Stimulated activated CD4-positive, alpha-beta T cell treated with anti-CD3 and anti-CD28 coated beads, Interleukin-1b, Interleukin-23, amount 100 ng/mL, for 48 hours (primary cell): Measurements from ENCODE around the gene TMEM129.
A peak's percentile ranks its signal among the peaks of the same experiment; 100 is the strongest.

Source experiments
- DNase-seq: peaks from one replicate; pipeline ENCODE4 v3.0.0-alpha.2; 2020

Gene TMEM129

GRCh38 chr4:1743551-1743950 lies 22.4 kb upstream of the TMEM129 start:
- DNase-seq = no peak

GRCh38 chr4:1741208-1741607 lies 20.1 kb upstream of the TMEM129 start:
- no peak for DNase-seq

GRCh38 chr4:1740021-1740545 lies 19.0 kb upstream of the TMEM129 start:
- no peak for DNase-seq

- DNase-seq = no peak
Observed at GRCh38 chr4:1739358-1739757, 18.2 kb upstream of the TMEM129 start.

GRCh38 chr4:1738410-1738809 lies 17.3 kb upstream of the TMEM129 start:
- no peak for DNase-seq

GRCh38 chr4:1737666-1738065 lies 16.5 kb upstream of the TMEM129 start:
- no peak for DNase-seq

GRCh38 chr4:1736812-1737211 lies 15.7 kb upstream of the TMEM129 start:
- no peak for DNase-seq

GRCh38 chr4:1735215-1735614 lies 14.1 kb upstream of the TMEM129 start:
- no peak for DNase-seq

- DNase-seq = no peak
Observed at GRCh38 chr4:1732911-1733310, 11.8 kb upstream of the TMEM129 start.

GRCh38 chr4:1731180-1731579 lies 10.1 kb upstream of the TMEM129 start:
- DNase-seq = no peak

- no peak for DNase-seq
Observed at GRCh38 chr4:1730532-1731135, 9.5 kb upstream of the TMEM129 start.

GRCh38 chr4:1728061-1728980 lies 7.2 kb upstream of the TMEM129 start:
- DNase-seq = no peak

GRCh38 chr4:1727117-1728031 lies 6.3 kb upstream of the TMEM129 start:
- DNase-seq = no peak

- DNase-seq = peak; percentile 85
Observed at GRCh38 chr4:1726146-1726934, 5.2 kb upstream of the TMEM129 start.

GRCh38 chr4:1725521-1725920 lies 4.4 kb upstream of the TMEM129 start:
- DNase-seq = no peak

GRCh38 chr4:1723131-1723801 lies 2.1 kb upstream of the TMEM129 start:
- DNase-seq = peak; percentile 81

- DNase-seq = no peak
Observed at GRCh38 chr4:1722551-1723118, 1.5 kb upstream of the TMEM129 start.

- no peak for DNase-seq
Observed at GRCh38 chr4:1721666-1722550, 785 bp upstream of the TMEM129 start.

- DNase-seq = peak; percentile 47
Observed at GRCh38 chr4:1720163-1720983, 750 bp downstream of the TMEM129 start.
